Measurements from ENCODE around the gene SKAP1.

SKAP1 gene

GRCh38 chr17:48162946-48163506 lies 267.0 kb downstream of the SKAP1 start:
- DNase-seq, result no peak

- DNase-seq, result no peak
Measured at GRCh38 chr17:48162306-48162934, 267.6 kb downstream of the SKAP1 start.

GRCh38 chr17:48161127-48161905 lies 268.7 kb downstream of the SKAP1 start:
- DNase-seq, result no peak

GRCh38 chr17:48160177-48161081 lies 269.6 kb downstream of the SKAP1 start:
- DNase-seq, result no peak

GRCh38 chr17:48159232-48159631 lies 270.8 kb downstream of the SKAP1 start:
- no peak for DNase-seq

GRCh38 chr17:48155889-48156611 lies 274.0 kb downstream of the SKAP1 start:
- no peak for DNase-seq

GRCh38 chr17:48153691-48154358 lies 276.2 kb downstream of the SKAP1 start:
- DNase-seq, result no peak

- DNase-seq, result no peak
Measured at GRCh38 chr17:48152289-48152688, 277.7 kb downstream of the SKAP1 start.

- DNase-seq, result no peak
Measured at GRCh38 chr17:48151220-48151619, 278.8 kb downstream of the SKAP1 start.

GRCh38 chr17:48150597-48151001 lies 279.4 kb downstream of the SKAP1 start:
- no peak for DNase-seq

GRCh38 chr17:48149787-48150463 lies 280.1 kb downstream of the SKAP1 start:
- no peak for DNase-seq

- DNase-seq, result no peak
Measured at GRCh38 chr17:48148854-48149786, 280.9 kb downstream of the SKAP1 start.

- DNase-seq, result no peak
Measured at GRCh38 chr17:48148029-48148770, 281.8 kb downstream of the SKAP1 start.

GRCh38 chr17:48144976-48145798 lies 284.8 kb downstream of the SKAP1 start:
- no peak for DNase-seq

- DNase-seq, result no peak
Measured at GRCh38 chr17:48144231-48144630, 285.8 kb downstream of the SKAP1 start.

GRCh38 chr17:48143629-48144028 lies 286.4 kb downstream of the SKAP1 start:
- DNase-seq, result no peak

GRCh38 chr17:48139944-48140343 lies 290.1 kb downstream of the SKAP1 start:
- DNase-seq, result no peak

- DNase-seq, result no peak
Measured at GRCh38 chr17:48137656-48138055, 292.4 kb downstream of the SKAP1 start.

Data from CD4-positive, alpha-beta T cell treated with Interleukin-4 for 1 hour (primary cell).